Measurements from ENCODE around the gene PRELID2.

Gene PRELID2

DNA sequence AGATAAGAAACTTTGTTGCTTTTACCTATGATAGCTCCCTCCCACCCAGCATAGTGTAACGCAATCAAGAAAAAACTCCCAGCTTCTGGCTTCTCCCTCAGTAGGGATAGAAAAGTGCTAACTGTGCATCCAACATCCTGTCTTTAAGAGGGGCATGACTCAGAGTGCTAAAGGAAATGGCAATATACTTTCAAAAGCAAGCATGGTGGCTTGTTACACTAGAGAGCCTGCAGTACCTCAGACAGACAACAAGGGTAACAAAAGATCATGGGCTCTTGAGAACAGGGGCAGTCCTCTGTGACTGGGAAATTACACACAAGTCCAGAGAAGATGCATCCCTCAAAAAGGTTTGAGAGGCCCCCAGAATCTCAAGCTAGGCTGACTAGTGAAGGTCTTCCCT, 37.8 kb downstream of the PRELID2 start:
- no peak for DNase-seq (ENCODE audit: low read depth in 2 of 2)

DNA sequence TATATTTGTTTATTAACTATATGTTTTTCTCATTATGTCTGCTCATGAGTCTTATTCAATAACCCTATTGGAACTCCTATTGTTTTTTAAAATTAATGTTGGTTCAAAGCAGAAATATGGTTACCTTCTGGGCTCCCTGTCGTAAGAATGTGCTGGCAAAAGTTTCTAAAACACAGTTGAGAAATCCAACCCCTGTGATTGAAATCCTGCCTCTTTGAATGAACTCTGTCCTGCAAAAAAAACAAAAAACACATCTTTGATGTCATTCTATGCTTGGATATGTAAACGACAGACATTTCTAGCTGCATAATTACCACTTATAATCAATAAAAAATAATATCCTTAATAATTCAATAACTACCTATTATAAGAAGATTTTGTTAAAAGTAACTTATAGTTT, 38.8 kb downstream of the PRELID2 start:
- no peak for DNase-seq (ENCODE audit: low read depth in 2 of 2)

DNA sequence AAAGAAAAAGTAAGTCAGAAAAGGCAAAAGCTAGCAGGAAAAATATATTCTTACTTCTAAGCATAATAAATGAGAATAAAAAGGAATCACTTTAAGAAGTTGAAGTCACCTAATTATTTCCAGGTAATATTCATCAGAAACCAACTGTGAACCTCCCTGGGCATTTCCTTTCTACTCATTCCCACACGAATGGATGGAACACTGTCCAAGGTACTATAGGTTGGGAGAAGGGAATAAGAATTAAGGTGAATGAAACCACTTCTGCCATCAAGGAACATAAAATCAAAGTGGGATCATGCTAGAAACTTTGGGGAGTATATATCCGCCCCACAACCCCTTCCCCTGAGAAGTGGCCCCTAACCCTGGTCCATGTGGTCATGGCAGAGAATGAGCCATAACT, 41.6 kb downstream of the PRELID2 start:
- DNase-seq (ENCODE audit: low read depth in 2 of 2), result no peak

DNA sequence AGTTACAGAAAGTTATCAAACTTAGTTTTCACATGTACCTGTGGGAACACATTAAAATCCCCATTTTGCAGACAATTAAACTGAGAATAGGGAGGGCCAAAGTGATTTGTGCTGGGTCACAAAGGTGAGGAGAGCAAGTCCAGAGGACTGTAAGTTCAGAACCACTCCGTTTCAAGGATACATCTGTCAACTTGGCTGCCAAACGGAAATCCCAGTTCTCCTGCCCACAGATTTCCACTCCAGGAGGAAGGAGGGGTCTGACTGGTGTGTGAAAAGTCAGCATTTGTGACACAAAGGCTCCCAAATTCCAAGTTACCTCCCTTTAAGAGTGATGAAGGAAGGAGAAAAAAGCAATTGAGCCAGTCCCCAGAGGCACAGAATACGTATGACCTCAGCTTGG, 42.3 kb downstream of the PRELID2 start:
- no peak for DNase-seq (ENCODE audit: low read depth in 2 of 2)

DNA sequence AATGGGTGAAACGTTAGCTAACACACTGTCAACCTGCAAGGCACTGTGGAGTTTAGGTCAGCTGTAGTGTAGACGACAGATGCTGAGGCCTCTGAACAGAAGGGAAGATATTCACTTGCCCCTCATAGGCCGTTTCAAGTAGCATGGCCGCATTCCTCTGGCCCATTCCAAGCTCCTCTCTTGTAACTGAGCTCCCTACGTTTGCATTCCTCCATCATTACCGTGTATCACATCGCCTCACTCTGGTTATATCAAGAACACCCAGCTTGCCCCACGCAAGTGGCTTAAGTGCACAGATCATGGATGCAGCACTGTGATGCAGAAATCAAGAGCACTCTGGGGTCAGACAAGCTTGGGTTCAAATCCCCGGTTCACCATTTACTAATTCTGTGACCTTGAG, 43.3 kb downstream of the PRELID2 start:
- no peak for DNase-seq (ENCODE audit: low read depth in 2 of 2)

DNA sequence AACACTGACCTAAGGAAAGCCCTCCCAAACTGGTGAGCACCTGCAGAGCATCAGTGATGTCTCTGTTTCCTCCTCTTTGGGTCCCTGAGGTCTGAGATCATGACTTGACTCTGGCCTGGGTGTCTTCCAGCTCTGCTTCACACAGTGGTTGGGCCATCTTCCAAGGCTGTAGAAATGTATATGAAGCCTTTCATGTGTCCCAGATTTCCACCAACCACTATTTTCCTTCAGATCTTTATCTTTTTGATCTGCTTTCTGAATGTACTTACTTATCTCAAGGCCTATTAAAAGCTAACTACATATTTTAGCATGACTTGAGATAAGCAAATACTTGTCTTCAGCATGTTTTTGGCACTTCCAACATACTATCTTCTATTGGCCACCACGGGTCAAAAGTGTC, 47.1 kb downstream of the PRELID2 start:
- DNase-seq (ENCODE audit: low read depth in 2 of 2), result no peak

DNA sequence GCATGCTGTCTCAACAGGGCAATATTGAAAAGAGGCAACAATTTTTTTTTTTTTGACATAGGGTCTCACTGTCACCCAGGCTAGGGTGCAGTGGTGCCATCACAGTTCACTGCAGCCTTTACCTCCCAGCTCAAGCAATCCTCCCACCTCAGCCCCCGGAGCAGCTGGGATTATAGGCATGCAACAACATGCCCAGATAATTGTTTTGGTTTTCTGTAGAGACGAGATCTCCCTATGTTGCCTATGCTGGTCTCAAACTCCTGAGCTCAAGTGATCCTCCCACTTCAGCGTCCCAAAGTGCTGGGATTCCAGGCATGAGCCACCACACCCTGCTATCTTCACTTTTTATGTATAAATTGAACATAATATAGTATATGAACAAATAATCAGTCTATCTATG, 47.6 kb downstream of the PRELID2 start:
- no peak for DNase-seq (ENCODE audit: low read depth in 2 of 2)

DNA sequence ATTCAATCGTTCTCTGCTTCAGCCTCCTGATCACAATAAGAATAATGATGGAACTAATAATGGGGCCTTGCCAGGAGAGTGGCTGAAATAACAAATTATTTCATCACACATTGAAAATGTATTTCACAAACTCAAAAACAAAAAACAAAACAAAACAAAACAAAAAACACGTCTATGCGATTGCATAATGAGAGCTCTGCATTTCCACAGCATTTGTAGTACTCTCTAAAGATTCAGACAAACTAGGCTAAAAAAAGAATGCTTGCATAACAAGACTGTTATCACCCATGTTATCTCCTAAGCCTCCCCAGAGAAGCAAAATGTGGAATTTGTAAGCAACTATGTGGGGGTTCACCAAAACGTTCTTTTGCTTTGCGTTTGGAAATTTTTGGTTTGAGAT, 48.1 kb downstream of the PRELID2 start:
- no peak for DNase-seq (ENCODE audit: low read depth in 2 of 2)

DNA sequence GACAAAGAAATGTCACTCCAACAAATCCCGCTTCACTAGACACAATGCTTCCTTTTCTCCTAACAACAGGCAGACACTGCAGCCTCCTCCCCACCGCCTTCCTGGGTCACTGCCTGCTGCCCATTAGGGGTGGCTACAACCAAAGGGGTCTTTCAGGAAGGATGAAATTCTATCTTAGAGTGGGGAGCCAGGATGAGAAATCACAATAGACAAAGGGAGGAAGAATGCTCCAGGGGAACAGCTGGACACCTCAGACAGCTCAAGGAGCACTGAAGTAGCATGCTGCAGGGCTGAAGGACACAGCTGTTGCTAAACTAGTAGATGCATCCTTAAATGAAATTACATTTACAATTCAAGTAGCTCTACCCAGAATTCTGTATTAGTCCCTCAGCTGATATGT, 54.2 kb downstream of the PRELID2 start:
- no peak for DNase-seq (ENCODE audit: low read depth in 2 of 2)

DNA sequence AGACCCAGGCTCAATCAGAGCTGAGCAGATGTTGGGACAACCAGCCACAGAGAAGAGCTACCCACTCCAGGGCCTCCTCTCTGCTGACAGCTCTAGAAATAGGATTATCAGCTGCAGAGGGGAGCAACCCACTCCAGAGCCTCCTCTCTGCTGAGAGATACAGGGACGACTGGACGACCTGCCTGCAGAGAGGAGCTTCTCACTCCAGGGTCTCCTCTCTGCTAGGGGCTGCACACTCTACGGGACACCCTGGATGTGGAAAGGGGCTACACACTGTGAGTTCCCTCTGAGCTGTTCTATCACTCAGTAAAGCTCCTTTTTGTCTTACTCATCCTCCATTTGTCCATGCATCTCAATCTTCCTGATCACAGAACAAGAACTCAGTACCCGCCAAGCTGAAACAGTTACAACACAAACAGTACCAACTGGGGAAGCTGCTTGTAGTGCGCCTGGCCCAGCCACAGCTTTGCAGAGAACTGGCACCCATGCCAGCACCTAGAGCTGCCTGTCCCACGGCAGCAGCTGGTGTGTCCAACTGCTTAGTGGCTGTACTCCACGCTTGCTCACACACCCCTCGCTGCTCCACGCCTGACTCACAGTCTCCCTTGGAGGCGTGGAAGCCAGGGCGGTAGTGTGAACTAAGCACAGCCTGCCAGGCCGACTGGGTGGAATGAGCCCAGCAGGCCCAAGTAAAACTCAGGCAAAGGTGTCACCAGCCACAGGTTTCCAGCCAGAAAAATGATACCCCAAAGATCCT, 56.8 kb downstream of the PRELID2 start:
- DNase-seq (ENCODE audit: low read depth in 2 of 2), result no peak

DNA sequence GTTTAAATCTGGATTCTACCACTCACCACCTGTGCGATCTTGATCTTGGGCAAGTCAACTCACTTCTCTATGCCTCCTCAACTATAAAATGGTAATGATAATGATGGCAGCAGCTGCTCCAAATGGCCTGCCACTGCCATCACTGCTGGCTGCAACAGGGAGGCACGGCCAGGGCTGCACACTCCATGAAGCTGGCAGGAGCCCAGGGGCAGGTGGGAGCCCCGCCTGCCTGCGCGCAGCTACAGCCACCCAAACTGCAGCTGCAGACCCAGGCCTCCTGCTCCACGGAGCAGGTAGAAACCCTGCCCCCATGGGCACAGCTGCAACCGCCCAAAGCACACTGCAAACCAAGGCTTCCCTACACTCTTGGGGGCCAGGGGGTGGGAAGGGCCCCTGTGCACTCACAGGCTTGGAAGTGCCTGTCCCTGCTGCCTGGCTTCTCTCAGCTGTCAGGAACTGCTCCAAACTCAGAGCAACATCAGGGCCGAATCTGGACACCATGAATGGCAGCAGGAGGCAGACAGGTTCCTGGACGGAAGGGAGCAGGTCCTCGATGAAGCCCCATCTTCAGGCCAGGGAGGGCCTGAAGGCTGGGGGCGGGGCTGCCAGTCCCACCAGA, 57.6 kb downstream of the PRELID2 start:
- DNase-seq (ENCODE audit: low read depth in 2 of 2), result no peak

DNA sequence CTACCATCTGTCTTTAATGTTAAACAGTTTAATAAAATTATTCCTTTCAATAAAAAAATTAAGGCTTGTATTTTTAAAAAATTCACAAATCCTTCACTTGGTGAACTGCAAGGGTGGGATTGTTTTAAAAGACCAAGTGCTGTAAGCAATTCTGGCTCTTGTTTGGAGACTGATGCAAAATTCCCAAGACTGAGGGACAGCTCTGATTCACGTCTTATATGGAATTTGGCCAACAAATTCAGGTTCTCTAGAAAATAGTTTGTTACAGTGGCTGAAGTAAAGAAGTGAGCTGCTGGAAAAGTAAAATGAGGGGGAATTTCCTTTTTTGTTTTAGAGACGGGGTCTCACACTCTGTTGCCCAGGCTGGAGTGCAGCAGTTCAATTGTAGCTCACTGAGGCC, 58.3 kb downstream of the PRELID2 start:
- no peak for DNase-seq (ENCODE audit: low read depth in 2 of 2)

DNA sequence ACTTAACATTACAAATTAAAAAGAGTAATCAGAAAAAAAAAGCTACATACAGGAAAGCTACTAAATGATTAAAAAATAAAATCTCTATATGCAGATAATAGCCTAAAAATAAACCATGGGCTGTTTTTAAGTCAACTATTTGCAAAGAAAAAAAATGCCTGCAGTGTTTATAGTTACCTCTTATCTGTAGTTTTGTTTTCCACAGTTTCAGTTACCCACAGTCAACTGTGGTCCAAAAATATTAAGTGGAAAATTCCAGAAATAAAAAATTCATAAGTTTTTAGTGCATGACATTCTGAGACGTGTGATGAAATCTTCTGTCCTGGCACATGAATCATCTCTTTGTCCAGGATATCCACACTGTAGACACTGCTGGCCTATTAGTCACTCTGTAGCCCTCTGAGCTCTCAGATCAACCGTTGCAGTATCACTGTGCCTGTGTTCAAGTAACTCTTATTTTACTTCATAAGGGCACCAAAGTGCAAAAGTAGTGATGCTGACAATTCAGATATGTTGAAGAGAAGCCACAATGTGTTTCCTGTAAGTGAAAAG, 59.2 kb downstream of the PRELID2 start:
- no peak for DNase-seq (ENCODE audit: low read depth in 2 of 2)

DNA sequence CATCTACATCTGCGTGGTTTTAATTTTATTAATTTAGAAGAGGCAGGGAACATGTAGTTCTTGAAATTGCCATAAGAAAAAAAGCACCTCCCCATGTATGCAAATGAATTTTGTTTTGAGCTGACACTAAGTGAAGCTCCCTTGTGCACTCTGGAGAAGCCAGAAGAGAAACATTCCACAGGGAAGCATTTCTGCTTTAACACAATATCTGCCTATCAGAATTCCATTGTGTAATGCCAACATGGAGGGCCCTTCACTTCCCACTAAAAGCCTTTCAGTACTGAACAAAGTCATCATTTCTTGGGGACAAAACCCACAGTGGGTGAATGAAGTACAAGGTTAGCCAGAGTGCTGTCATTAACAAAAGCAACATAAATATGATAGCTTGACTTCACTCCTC, 59.7 kb downstream of the PRELID2 start:
- no peak for DNase-seq (ENCODE audit: low read depth in 2 of 2)

DNA sequence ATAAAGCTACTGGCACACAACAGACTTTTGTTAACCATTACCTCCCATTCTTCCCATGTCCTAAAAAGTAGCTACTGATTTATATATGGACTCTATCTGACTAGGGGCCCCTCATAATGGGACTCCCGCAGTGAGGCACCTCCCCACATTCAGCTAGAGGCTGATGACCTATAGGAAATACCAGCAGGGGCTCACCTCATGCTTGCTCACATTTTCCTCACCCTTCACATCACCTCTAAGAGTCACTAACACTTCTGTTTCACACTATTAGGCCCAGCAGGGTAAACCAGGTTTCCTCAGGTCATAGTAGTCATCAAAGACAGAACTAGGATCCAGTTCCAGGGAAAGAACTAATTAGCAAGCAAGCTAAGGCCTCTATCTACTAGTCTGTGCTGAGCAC, 60.7 kb downstream of the PRELID2 start:
- no peak for DNase-seq (ENCODE audit: low read depth in 2 of 2)

DNA sequence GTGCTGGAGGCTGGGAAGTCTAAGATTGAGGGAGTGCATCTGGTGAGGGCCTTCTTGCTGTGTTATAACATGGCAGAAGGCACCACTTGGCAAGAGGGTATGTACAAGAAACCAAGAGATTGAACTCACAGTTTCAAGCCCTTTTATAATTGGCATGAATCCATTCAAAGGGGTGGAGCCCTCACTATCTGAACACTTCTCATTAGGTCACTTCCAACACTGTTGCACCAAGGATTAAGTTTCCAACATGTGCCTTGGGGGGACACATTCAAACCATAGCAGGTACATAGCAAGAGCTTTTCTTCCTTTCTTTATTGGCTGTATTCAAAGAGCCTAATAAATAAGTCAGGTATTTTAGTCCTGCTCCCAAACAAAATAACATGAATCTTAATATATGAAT, 62.7 kb downstream of the PRELID2 start:
- no peak for DNase-seq (ENCODE audit: low read depth in 2 of 2)

DNA sequence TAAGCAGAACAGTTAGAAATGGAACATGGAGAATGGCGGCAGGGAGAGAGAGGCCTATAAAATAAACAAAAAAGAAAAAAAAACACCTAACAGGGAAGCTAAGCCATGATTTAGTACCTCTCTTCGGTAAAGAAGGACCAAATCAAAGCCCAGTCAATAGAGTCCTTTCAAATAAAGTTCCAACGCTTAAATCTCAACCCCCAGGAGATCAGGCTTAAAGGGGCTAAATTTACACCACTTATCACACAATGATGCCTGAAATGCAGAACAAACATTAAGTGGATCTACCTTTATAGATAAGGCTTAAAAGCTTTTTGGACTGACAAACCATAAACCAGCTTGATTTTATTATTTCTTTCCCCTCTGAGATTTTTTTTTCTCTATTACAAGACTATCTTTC, 66.3 kb downstream of the PRELID2 start:
- no peak for DNase-seq (ENCODE audit: low read depth in 2 of 2)

DNA sequence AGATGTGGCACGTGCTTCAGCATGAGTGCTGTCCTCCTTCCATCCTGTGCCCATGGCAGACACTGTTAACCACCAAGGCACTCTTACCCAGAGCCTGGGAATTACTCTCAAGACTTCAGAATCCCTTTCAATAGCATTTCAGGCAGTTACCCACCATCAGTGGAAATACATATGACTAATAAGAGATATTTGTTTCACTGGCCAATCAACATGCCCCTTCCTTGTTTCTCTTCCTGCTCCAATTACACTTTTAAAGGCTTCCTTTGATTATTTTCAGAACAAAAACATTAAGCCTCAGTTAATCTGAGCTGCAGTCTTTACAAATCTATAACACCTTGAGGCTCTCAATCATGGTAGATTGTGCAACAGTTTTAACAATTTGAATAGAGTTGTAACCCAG, 70.8 kb downstream of the PRELID2 start:
- DNase-seq (ENCODE audit: low read depth in 2 of 2), result no peak

DNA sequence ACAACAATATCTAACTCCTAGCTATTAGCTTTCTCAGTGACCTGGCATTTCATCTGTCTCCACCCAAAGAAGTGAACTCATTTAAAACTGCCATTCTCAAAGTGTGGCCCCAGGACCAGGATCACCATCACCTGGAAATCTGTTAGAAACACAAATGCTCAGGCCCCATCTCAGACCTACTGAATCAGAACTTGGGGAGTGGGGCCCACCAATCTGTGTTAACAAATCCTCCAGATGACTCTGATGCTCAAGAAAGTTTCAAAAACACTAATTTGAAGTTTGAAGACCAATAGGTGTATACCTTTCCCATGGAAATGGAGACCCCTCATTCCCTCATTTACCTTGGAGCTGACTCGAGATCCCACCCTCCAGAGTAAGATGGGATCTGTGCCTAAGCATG, 72.3 kb downstream of the PRELID2 start:
- no peak for DNase-seq (ENCODE audit: low read depth in 2 of 2)

DNA sequence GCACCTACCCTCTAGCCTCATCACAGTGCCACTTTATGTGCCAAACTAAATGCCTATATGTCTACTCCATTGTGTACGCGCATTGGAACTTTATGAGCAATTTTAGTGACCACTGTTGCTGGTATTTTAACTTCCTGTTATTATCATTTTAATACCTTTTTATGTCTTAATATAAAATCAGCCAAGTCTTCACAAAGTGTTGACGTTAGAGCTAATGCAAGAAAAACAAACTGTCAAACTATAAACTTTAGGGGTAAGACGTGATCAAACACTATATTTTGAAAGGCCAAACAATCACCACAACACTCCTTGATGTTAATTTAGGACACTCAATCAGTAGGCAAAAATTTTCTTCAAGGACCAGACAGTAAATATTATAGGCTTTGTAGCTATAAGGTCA, 73.9 kb downstream of the PRELID2 start:
- DNase-seq (ENCODE audit: low read depth in 2 of 2), result no peak

DNA sequence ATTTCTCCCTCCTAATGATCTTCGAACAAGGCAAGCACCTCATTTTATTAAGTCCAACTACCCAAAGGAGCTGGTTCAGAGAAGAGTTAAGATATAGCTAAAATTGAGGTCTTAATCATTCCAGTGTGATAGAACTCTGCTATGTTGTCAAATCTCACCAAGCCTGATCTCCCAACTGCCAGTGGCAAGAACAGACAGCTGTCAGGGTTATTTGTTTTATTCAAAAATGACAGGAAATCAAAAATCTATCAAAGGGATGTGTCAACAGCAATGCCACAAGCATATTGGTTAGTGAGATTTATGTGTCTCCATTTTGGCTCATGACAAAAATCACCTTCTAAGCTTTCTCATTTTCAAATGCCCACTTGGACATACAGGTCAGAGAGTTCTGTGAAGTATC, 74.5 kb downstream of the PRELID2 start:
- no peak for DNase-seq (ENCODE audit: low read depth in 2 of 2)

DNA sequence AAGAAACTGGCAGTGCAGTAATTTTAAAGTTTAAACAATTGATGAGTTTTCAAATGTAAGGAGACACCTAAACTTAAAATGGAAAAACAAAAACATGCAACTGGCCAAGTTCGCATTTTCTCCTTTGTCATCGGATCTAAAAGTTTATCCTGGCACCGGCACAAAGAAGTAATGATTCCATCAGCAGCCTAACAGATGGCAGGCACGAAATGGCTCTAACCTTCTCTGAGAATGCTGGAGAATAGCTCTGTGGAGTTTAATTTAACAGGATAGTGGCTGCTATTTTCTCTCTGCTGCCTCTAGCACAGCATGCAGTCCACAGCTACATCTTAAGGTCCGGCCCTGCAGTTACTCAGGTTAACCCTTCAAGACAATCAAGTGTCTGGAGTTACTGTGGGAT, 82.2 kb downstream of the PRELID2 start:
- no peak for DNase-seq (ENCODE audit: low read depth in 2 of 2)

DNA sequence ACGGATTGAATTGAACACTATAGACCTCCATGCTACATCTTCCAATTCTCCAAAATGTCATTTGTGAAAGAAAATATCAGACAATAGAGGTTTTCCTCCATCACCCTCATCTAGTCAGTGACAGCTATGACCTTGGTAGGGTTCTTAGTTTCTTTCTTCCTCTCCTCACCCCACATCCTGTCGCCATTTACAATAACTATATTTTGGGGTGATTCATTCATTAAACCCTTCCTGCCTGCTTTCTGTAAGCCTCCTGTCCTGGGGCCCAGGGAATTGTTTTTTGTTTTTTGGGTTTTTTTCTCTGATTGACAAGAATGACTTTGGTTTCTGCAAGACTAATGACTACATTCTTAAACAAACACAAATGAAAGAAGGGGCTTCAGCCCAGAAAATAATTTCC, 82.6 kb downstream of the PRELID2 start:
- DNase-seq (ENCODE audit: low read depth in 2 of 2), result no peak

DNA sequence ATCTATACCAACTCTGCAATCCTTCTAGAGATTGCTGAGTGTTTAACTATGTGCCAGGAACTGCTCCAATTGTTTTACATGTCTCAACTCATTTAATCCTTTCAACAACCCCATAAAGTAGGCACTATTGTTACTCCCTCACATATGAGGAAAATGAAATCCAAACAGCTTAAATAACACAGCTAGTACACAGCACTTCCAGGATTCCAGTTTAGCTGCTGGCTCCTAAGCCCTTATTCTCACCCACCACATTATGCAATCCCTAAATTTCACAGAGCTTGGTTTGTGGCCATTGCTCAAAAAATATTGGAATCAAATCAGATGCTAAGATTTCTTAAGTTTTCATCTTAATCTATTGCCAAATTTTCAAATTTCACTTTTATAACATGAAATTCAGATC, 84.9 kb downstream of the PRELID2 start:
- no peak for DNase-seq (ENCODE audit: low read depth in 2 of 2)
